SKM-1 (cell line): ENCODE results near the gene KLF9.
"Not testable (repeated sequence)": the region's sequence is repeated elsewhere in the genome, so short reads cannot be mapped to it uniquely, and the experiment has no call there.

Experiments used
- DNase-seq: peaks from one replicate; lab custom pipeline; 2025; ENCODE audit not compliant: unreplicated experiment; lab: John Stamatoyannopoulos, UW

KLF9 gene

GRCh38 chr9:70405808-70406433 lies 8.5 kb downstream of the KLF9 start:
- no peak for DNase-seq

- no peak for DNase-seq
Measured at GRCh38 chr9:70404261-70404660, 10.2 kb downstream of the KLF9 start.

- no peak for DNase-seq
Measured at GRCh38 chr9:70403618-70404025, 10.8 kb downstream of the KLF9 start.

- no peak for DNase-seq
Measured at GRCh38 chr9:70403166-70403565, 11.3 kb downstream of the KLF9 start.

GRCh38 chr9:70402213-70402612 lies 12.2 kb downstream of the KLF9 start:
- no peak for DNase-seq

- DNase-seq = not testable (repeated sequence)
Measured at GRCh38 chr9:70401241-70401640, 13.2 kb downstream of the KLF9 start.

- no peak for DNase-seq
Measured at GRCh38 chr9:70400107-70400892, 14.2 kb downstream of the KLF9 start.

- DNase-seq = no peak
Measured at GRCh38 chr9:70399141-70399540, 15.3 kb downstream of the KLF9 start.

- DNase-seq = peak; percentile 13
Measured at GRCh38 chr9:70398145-70398556, 16.3 kb downstream of the KLF9 start.

- no peak for DNase-seq
Measured at GRCh38 chr9:70395652-70396051, 18.8 kb downstream of the KLF9 start.

GRCh38 chr9:70392850-70393249 lies 21.6 kb downstream of the KLF9 start:
- DNase-seq = no peak

- DNase-seq = no peak
Measured at GRCh38 chr9:70392189-70392588, 22.3 kb downstream of the KLF9 start.

- no peak for DNase-seq
Measured at GRCh38 chr9:70390933-70391341, 23.5 kb downstream of the KLF9 start.

GRCh38 chr9:70389621-70390266 lies 24.7 kb downstream of the KLF9 start:
- no peak for DNase-seq

- DNase-seq = no peak
Measured at GRCh38 chr9:70389188-70389587, 25.3 kb downstream of the KLF9 start.

GRCh38 chr9:70387663-70388062 lies 26.8 kb downstream of the KLF9 start:
- no peak for DNase-seq

- DNase-seq = no peak
Measured at GRCh38 chr9:70385426-70385825, 29.0 kb downstream of the KLF9 start.

- DNase-seq = no peak
Measured at GRCh38 chr9:70382709-70383605, 31.5 kb downstream of the KLF9 start.

GRCh38 chr9:70382046-70382708 lies 32.3 kb downstream of the KLF9 start:
- DNase-seq = no peak

GRCh38 chr9:70374962-70375618 lies 39.4 kb downstream of the KLF9 start:
- DNase-seq = no peak
